ENCODE results near the gene TARBP1. TPM values are rescaled to one million over a fixed set of nuclear protein-coding genes. Genes with fewer than 3 reads are reported as not detected.

TARBP1 gene
- total RNA-seq, 4 donors from 2014 or later: 13.2 to 39.2 (median 27.6) TPM

- intact Hi-C loops (cut with DNase I): no loop called here
- no peak overlapping the region for H3K27ac ChIP-seq
- 91 to 94% methylated on average over 1 of the region's 1 CpG for WGBS, 2 donors
Observed at GRCh38 chr1:234468580-234468979, 10.4 kb downstream of the TARBP1 start.

GRCh38 chr1:234467821-234468220, 11.2 kb downstream of the TARBP1 start:
- TF ChIP-seq CTCF (IDR thresholded peaks at IDR 0.05) (no peak), POLR2A (IDR thresholded peaks at IDR 0.05) (no peak)
- Histone ChIP-seq H3K27me3 (no peaks in the 10 kb centered on the region), H3K4me3 (no peak overlapping the region), H3K9me3 (no peaks in the 10 kb centered on the region), H3K27ac (no peak overlapping the region), H3K36me3 (peaks cover 0 to 71% (median 0%) of the 10 kb centered on the region in 3 donors), H3K4me1 (no peaks in the 10 kb centered on the region)
- intact Hi-C loops (cut with DNase I): no loop called here
- WGBS, 2 donors: 97% methylated on average over 4 to 6 of the region's 6 CpGs
- no peak for DNase-seq

More at GRCh38 chr1:234468580-234468979, 10.4 kb downstream of the TARBP1 start:
- TF ChIP-seq CTCF (IDR thresholded peaks at IDR 0.05) (no peak), POLR2A (IDR thresholded peaks at IDR 0.05) (no peak)
- Histone ChIP-seq H3K4me3 (no peak overlapping the region), H3K27me3 (no peaks in the 10 kb centered on the region), H3K4me1 (peaks cover 0 to 5% (median 0%) of the 10 kb centered on the region in 3 donors), H3K9me3 (no peaks in the 10 kb centered on the region), H3K36me3 (peaks cover 0 to 63% (median 0%) of the 10 kb centered on the region in 3 donors)
- no peak for DNase-seq

GRCh38 chr1:234466945-234467344, 12.0 kb downstream of the TARBP1 start:
- H3K4me3 ChIP-seq: no peak overlapping the region
- peaks cover 0 to 79% (median 0%) of the 10 kb centered on the region in 3 donors for H3K36me3 ChIP-seq
- H3K9me3 ChIP-seq: no peaks in the 10 kb centered on the region
- intact Hi-C loops (cut with DNase I): no loop called here
- no peak overlapping the region for H3K27ac ChIP-seq
- H3K27me3 ChIP-seq: no peaks in the 10 kb centered on the region
- no peak for DNase-seq
- H3K4me1 ChIP-seq: no peaks in the 10 kb centered on the region
- WGBS, 2 donors: 93 to 96% methylated on average over 6 of the region's 6 CpGs
- TF ChIP-seq POLR2A (IDR thresholded peaks at IDR 0.05) (no peak), CTCF (IDR thresholded peaks at IDR 0.05) (no peak)

GRCh38 chr1:234463749-234464148, 15.2 kb downstream of the TARBP1 start:
- H3K36me3 ChIP-seq: peaks cover 0 to 91% (median 0%) of the 10 kb centered on the region in 3 donors
- no peaks in the 10 kb centered on the region for H3K9me3 ChIP-seq
- intact Hi-C loops (cut with DNase I): no loop called here
- DNase-seq: no peak
- no peaks in the 10 kb centered on the region for H3K27me3 ChIP-seq
- no peak overlapping the region for H3K4me3 ChIP-seq
- no peaks in the 10 kb centered on the region for H3K4me1 ChIP-seq
- no peak overlapping the region for H3K27ac ChIP-seq
- TF ChIP-seq CTCF (IDR thresholded peaks at IDR 0.05) (no peak), POLR2A (IDR thresholded peaks at IDR 0.05) (no peak)

GRCh38 chr1:234460652-234461051, 18.3 kb downstream of the TARBP1 start:
- 94% methylated on average over 5 of the region's 5 CpGs for WGBS, 2 donors
- intact Hi-C loops (cut with DNase I): no loop called here
- Histone ChIP-seq H3K4me1 (no peaks in the 10 kb centered on the region), H3K27ac (no peak overlapping the region), H3K9me3 (no peaks in the 10 kb centered on the region), H3K36me3 (peaks cover 0 to 95% (median 5%) of the 10 kb centered on the region in 3 donors), H3K4me3 (no peak overlapping the region), H3K27me3 (no peaks in the 10 kb centered on the region)
- no peak for TF ChIP-seq POLR2A (IDR thresholded peaks at IDR 0.05)
- no peak for TF ChIP-seq CTCF (IDR thresholded peaks at IDR 0.05)
- no peak for DNase-seq

Measured in esophagus squamous epithelium (tissue), 5 donors.